Osteoblast (primary cell): ENCODE results near the gene DIP2A. TPM values are rescaled to one million over a fixed set of nuclear protein-coding genes. Genes with fewer than 3 reads are reported as not detected.

Source experiments
- DNase-seq: peaks from one replicate; pipeline ENCODE4 v3.0.0; 2011; ENCODE audit warnings: low spot score, mixed read lengths; ENCODE audit not compliant: insufficient read length; ENCODE audit errors: missing footprints
- H2AFZ ChIP-seq: 2 replicates; pipeline ENCODE4 v1.6.0; 2011; ENCODE audit warnings: mild to moderate bottlenecking, low read length
- H3K27ac ChIP-seq: 2 replicates; pipeline ENCODE4 v1.5.1; 2011; ENCODE audit warnings: mild to moderate bottlenecking, low read depth, low read length, moderate library complexity
- H3K27me3 ChIP-seq: 2 replicates; pipeline ENCODE4 v1.6.0; 2012; ENCODE audit warnings: mild to moderate bottlenecking, control low read depth, inconsistent platforms, low read length, moderate library complexity; ENCODE audit not compliant: insufficient read depth
- H3K36me3 ChIP-seq: 2 replicates; pipeline ENCODE4 v1.5.1; 2011; ENCODE audit warnings: mild to moderate bottlenecking, low read length, control low read depth, moderate library complexity; ENCODE audit not compliant: insufficient read depth
- H3K4me1 ChIP-seq: 2 replicates; pipeline ENCODE4 v1.5.1; 2011; ENCODE audit warnings: mild to moderate bottlenecking, low read length, control low read depth, moderate library complexity; ENCODE audit not compliant: insufficient read depth
- H3K4me2 ChIP-seq: 2 replicates; pipeline ENCODE4 v1.6.0; 2011; ENCODE audit warnings: mild to moderate bottlenecking, low read length; ENCODE audit not compliant: insufficient read depth
- H3K4me3 ChIP-seq: fragments of 200-600 bp; sonication (generic); 3 replicates; pipeline ENCODE4 v1.5.1; 2012; ENCODE audit warnings: mild to moderate bottlenecking, low read length, inconsistent platforms; ENCODE audit not compliant: insufficient read depth
- H3K79me2 ChIP-seq: 2 replicates; pipeline ENCODE4 v1.6.0; 2012; ENCODE audit warnings: mild to moderate bottlenecking, low read length, control low read depth, inconsistent platforms; ENCODE audit not compliant: insufficient read depth
- H3K9me3 ChIP-seq: 2 replicates; pipeline ENCODE4 v1.5.1; 2011; ENCODE audit warnings: low read depth, low read length, control low read depth
- H4K20me1 ChIP-seq: 2 replicates; pipeline ENCODE4 v1.6.0; 2012; ENCODE audit warnings: mild to moderate bottlenecking, low read length, control low read depth; ENCODE audit not compliant: insufficient read depth
- CTCF ChIP-seq: IDR thresholded peaks from 2 replicates; pipeline ENCODE4 v1.5.1; 2011; ENCODE audit warnings: mild to moderate bottlenecking, low read depth, low read length, moderate library complexity; ENCODE audit errors: extremely low read depth
- total RNA-seq: library from RNA; depleted of rRNA; stranded (reverse); fragments of >200 nt; gene quantifications from 2 replicates; pipeline ENCODE4 v1.2.3, GENCODE V29; 2012

DIP2A gene
- total RNA-seq, 1 donor, result 22.8 TPM

GRCh38 chr21:46480466-46480865 lies 21.8 kb downstream of the DIP2A start:
- no peaks in the 10 kb centered on the region for H3K4me1 ChIP-seq
- no peak for TF ChIP-seq CTCF
- H3K27ac ChIP-seq, result no peak overlapping the region
- no peaks in the 10 kb centered on the region for H3K27me3 ChIP-seq
- DNase-seq, result no peak
- no peak overlapping the region for H2AFZ ChIP-seq
- no peak overlapping the region for H3K4me2 ChIP-seq
- H4K20me1 ChIP-seq, result peaks cover 12% of the 10 kb centered on the region
- no peak overlapping the region for H3K4me3 ChIP-seq
- peaks cover 6% of the 10 kb centered on the region for H3K36me3 ChIP-seq
- H3K9me3 ChIP-seq, result no peaks in the 10 kb centered on the region
- H3K79me2 ChIP-seq, result peaks cover 77% of the 10 kb centered on the region

GRCh38 chr21:46482225-46482845 lies 23.6 kb downstream of the DIP2A start:
- no peak overlapping the region for H3K4me3 ChIP-seq
- H3K4me1 ChIP-seq, result no peaks in the 10 kb centered on the region
- H4K20me1 ChIP-seq, result peaks cover 12% of the 10 kb centered on the region
- TF ChIP-seq CTCF, result no peak
- DNase-seq, result no peak
- peaks cover 6% of the 10 kb centered on the region for H3K36me3 ChIP-seq
- no peaks in the 10 kb centered on the region for H3K27me3 ChIP-seq
- H3K27ac ChIP-seq, result no peak overlapping the region
- no peak overlapping the region for H3K4me2 ChIP-seq
- peaks cover 73% of the 10 kb centered on the region for H3K79me2 ChIP-seq
- H2AFZ ChIP-seq, result no peak overlapping the region
- H3K9me3 ChIP-seq, result no peaks in the 10 kb centered on the region

GRCh38 chr21:46482846-46483231 lies 24.1 kb downstream of the DIP2A start:
- H3K79me2 ChIP-seq, result peaks cover 74% of the 10 kb centered on the region
- H4K20me1 ChIP-seq, result peaks cover 12% of the 10 kb centered on the region

More at GRCh38 chr21:46482846-46483231, 24.1 kb downstream of the DIP2A start:
- no peak overlapping the region for H3K27ac ChIP-seq
- no peak overlapping the region for H3K4me2 ChIP-seq
- TF ChIP-seq CTCF, result no peak
- DNase-seq, result no peak
- H2AFZ ChIP-seq, result no peak overlapping the region
- H3K4me3 ChIP-seq, result no peak overlapping the region
- no peaks in the 10 kb centered on the region for H3K27me3 ChIP-seq
- no peaks in the 10 kb centered on the region for H3K9me3 ChIP-seq
- H3K4me1 ChIP-seq, result no peaks in the 10 kb centered on the region
- peaks cover 6% of the 10 kb centered on the region for H3K36me3 ChIP-seq
